B cell (primary cell): Measurements from ENCODE around the gene RNU1-2. TPM values are rescaled to one million over a fixed set of nuclear protein-coding genes. Genes with fewer than 3 reads are reported as not detected.
"Not testable (repeated sequence)": the region's sequence is repeated elsewhere in the genome, so short reads cannot be mapped to it uniquely, and the experiment has no call there.

Experiments used
- ATAC-seq: fragments of 200-7000 bp; cut with Tn5 transposase; one replicate; pipeline ENCODE4 v1.10.0; 2021; ENCODE audit warnings: low read depth, mild to moderate bottlenecking, moderate number of reproducible peaks, moderate library complexity
- CTCF ChIA-PET: fragments of 350-600 bp; sonication (Branson Sonifier 250); formaldehyde crosslinking; loops from one replicate; lab custom pipeline; 2021; ENCODE audit warnings: antibody characterized with exemption, inconsistent platforms; lab: Charles Lee
- POLR2A ChIA-PET: fragments of 350-600 bp; sonication (Branson Sonifier 250); formaldehyde crosslinking; loops from one replicate; lab custom pipeline; 2021; ENCODE audit warnings: antibody characterized with exemption; lab: Charles Lee
- DNase-seq: peaks from one replicate; pipeline ENCODE4 v3.0.0; 2013
- H2AFZ ChIP-seq: 2 replicates; pipeline ENCODE4 v1.6.1; 2012; ENCODE audit warnings: mild to moderate bottlenecking, low read depth, low read length; ENCODE audit not compliant: insufficient read depth, poor library complexity, severe bottlenecking
- H3K27ac ChIP-seq, 2 donors: 1 replicate in 1 of 2; 2 replicates in 1 of 2; pipeline ENCODE4 v1.5.1; 2012 to 2013; ENCODE audit warnings: low read length in 2 of 2, mild to moderate bottlenecking in 2 of 2, moderate library complexity in 1 of 2
- H3K27me3 ChIP-seq, 4 experiments: fragments of 200-600 bp in 1 of 4; sonication (generic) in 1 of 4; replicated peaks in 1 of 4; 1 replicate in 2 of 4; 2 replicates in 2 of 4; pipeline versions ENCODE4 v1.6.1 to v1.7.0; 2013 to 2016; ENCODE audit warnings: low read length in 3 of 4, mild to moderate bottlenecking in 2 of 4, mixed read lengths in 1 of 4, moderate library complexity in 1 of 4; ENCODE audit not compliant: insufficient read depth in 4 of 4, control insufficient read depth in 3 of 4; ENCODE audit errors: control extremely low read depth in 1 of 4
- H3K36me3 ChIP-seq, 2 experiments: replicated peaks in 1 of 2; 1 replicate in 1 of 2; 2 replicates in 1 of 2; pipeline versions ENCODE4 v1.6.1 to v1.7.1; 2013; ENCODE audit warnings: low read length in 1 of 2; ENCODE audit not compliant: insufficient read depth in 2 of 2, control insufficient read depth in 1 of 2; ENCODE audit errors: control extremely low read depth in 1 of 2, extremely low read depth in 1 of 2
- H3K4me1 ChIP-seq, 2 donors: fragments of 200-600 bp in 1 of 2; sonication (generic) in 1 of 2; 1 replicate in 1 of 2; 2 replicates in 1 of 2; pipeline versions ENCODE4 v1.5.1 to v1.6.1; 2013 to 2017; ENCODE audit warnings: low read length in 2 of 2; ENCODE audit not compliant: control insufficient read depth in 2 of 2, insufficient read depth in 2 of 2
- H3K4me2 ChIP-seq: replicated peaks from 2 replicates; pipeline ENCODE3; 2012; ENCODE audit warnings: mild to moderate bottlenecking, low read depth, low read length; ENCODE audit not compliant: poor library complexity, severe bottlenecking
- H3K4me3 ChIP-seq, 5 experiments: fragments of 200-600 bp in 1 of 5; sonication (generic) in 1 of 5; 1 replicate in 3 of 5; 2 replicates in 2 of 5; pipeline versions ENCODE4 v1.5.1 to v1.7.0; 2011 to 2016; ENCODE audit warnings: low read length in 4 of 5, mild to moderate bottlenecking in 4 of 5, low read depth in 2 of 5, control low read depth in 1 of 5, moderate library complexity in 1 of 5; ENCODE audit not compliant: insufficient read depth in 1 of 5; ENCODE audit errors: control extremely low read depth in 1 of 5, extremely low read depth in 1 of 5
- H3K79me2 ChIP-seq: fragments of 200-600 bp; sonication (generic); one replicate; pipeline ENCODE4 v1.6.0; 2016; ENCODE audit warnings: low read length; ENCODE audit not compliant: control insufficient read depth, insufficient read depth
- H3K9ac ChIP-seq: fragments of 200-600 bp; sonication (generic); 2 replicates; pipeline ENCODE4 v1.6.1; 2017; ENCODE audit warnings: mild to moderate bottlenecking, low read length, moderate library complexity
- H3K9me3 ChIP-seq, 3 donors: one replicate each; pipeline versions ENCODE4 v1.6.1 to v1.7.1; 2013; ENCODE audit warnings: low read length in 2 of 3; ENCODE audit not compliant: control insufficient read depth in 2 of 3, insufficient read depth in 1 of 3; ENCODE audit errors: control extremely low read depth in 1 of 3
- H4K20me1 ChIP-seq: 2 replicates; pipeline ENCODE4 v1.6.0; 2012; ENCODE audit warnings: mild to moderate bottlenecking, low read length; ENCODE audit not compliant: insufficient read depth, control insufficient read depth, poor library complexity, severe bottlenecking
- H3K27ac Mint-ChIP-seq: one replicate; pipeline ENCODE4 v1.8.0; 2021; ENCODE audit warnings: mixed read lengths
- H3K27me3 Mint-ChIP-seq: one replicate; pipeline ENCODE4 v1.8.0; 2021; ENCODE audit warnings: mixed read lengths
- H3K4me1 Mint-ChIP-seq: one replicate; pipeline ENCODE4 v1.8.0; 2021; ENCODE audit warnings: mixed read lengths
- H3K4me3 Mint-ChIP-seq: one replicate; pipeline ENCODE4 v1.8.0; 2021; ENCODE audit warnings: mixed read lengths
- H3K9me3 Mint-ChIP-seq: one replicate; pipeline ENCODE4 v1.8.0; 2022; ENCODE audit warnings: mixed read lengths; ENCODE audit not compliant: insufficient read depth
- WGBS: methylation state at CpG from one replicate; pipeline ENCODE4 v1.1.5; 2013; ENCODE audit warnings: missing lambda C conversion rate; ENCODE audit not compliant: insufficient coverage; 5-methylcytosine and 5-hydroxymethylcytosine counted together
- intact Hi-C: fragments of 100-400 bp; cut with micrococcal nuclease; formaldehyde crosslinking; loops from one replicate; pipeline ENCODE4 v1.10.0; 2022
- polyA plus RNA-seq: library from polyadenylated mRNA; depleted of rRNA; stranded (reverse); fragments of >200 nt; gene quantifications from 2 replicates; pipeline ENCODE4 v1.2.3, GENCODE V29; 2012
- total RNA-seq, 2 donors: library from RNA; stranded (reverse); fragments of 120-200 nt in 1 of 2; gene quantifications; 1 replicate in 1 of 2; 2 replicates in 1 of 2; pipeline versions ENCODE4 v1.2.3 to v1.2.4, GENCODE V29; 2013 to 2022

RNU1-2 gene
- total and polyA plus RNA-seq, 2 donors (not counting 1 experiment from before 2014, with no cell fraction given), result 4,377 TPM; not detected in 1

GRCh38 chr1:16866926-16867707, 28.7 kb upstream of the RNU1-2 start:
- H3K9me3 Mint-ChIP-seq, H3K4me2 ChIP-seq, H4K20me1 ChIP-seq, H3K4me1 Mint-ChIP-seq, H3K27ac Mint-ChIP-seq, H3K36me3 ChIP-seq, H3K27me3 ChIP-seq, H3K9ac ChIP-seq, H2AFZ ChIP-seq, H3K79me2 ChIP-seq, H3K9me3 ChIP-seq, intact Hi-C loops, POLR2A ChIA-PET, H3K4me3 ChIP-seq, H3K27me3 Mint-ChIP-seq, H3K27ac ChIP-seq, CTCF ChIA-PET, H3K4me1 ChIP-seq: not testable (repeated sequence)
- peak overlapping the region; percentile 17 for H3K4me3 Mint-ChIP-seq
- WGBS, result no CpG with 5 or more reads among the region's 6 CpGs
- ATAC-seq (peak; percentile 53), DNase-seq (peak; percentile 71)

GRCh38 chr1:16868787-16869186, 27.0 kb upstream of the RNU1-2 start:
- H3K27me3 Mint-ChIP-seq, intact Hi-C loops, H3K27ac ChIP-seq, H4K20me1 ChIP-seq, H3K4me3 Mint-ChIP-seq, POLR2A ChIA-PET, H3K4me3 ChIP-seq, H3K9me3 Mint-ChIP-seq, ATAC-seq, H2AFZ ChIP-seq, H3K9ac ChIP-seq, H3K9me3 ChIP-seq, CTCF ChIA-PET, H3K4me2 ChIP-seq, H3K36me3 ChIP-seq, DNase-seq, H3K79me2 ChIP-seq: not testable (repeated sequence)
- H3K27ac Mint-ChIP-seq, result peak overlapping the region; percentile 39
- peaks cover 0 to 11% (median 3%) of the 10 kb centered on the region in 4 experiments for H3K27me3 ChIP-seq
- peaks cover 15% of the 10 kb centered on the region for H3K4me1 Mint-ChIP-seq
- WGBS, result 92% methylated on average over 2 of the region's 6 CpGs
- peaks cover 4 to 17% of the 10 kb centered on the region in 2 donors for H3K4me1 ChIP-seq

GRCh38 chr1:16869996-16870395, 25.8 kb upstream of the RNU1-2 start:
- no CpG with 5 or more reads among the region's 7 CpGs for WGBS
- H3K9me3 ChIP-seq, H3K9me3 Mint-ChIP-seq, intact Hi-C loops, H3K27me3 Mint-ChIP-seq, H3K9ac ChIP-seq, H3K27ac ChIP-seq, H3K4me2 ChIP-seq, H3K36me3 ChIP-seq, POLR2A ChIA-PET, DNase-seq, H3K27ac Mint-ChIP-seq, H3K4me3 ChIP-seq, H3K79me2 ChIP-seq, H3K4me3 Mint-ChIP-seq, ATAC-seq, CTCF ChIA-PET, H2AFZ ChIP-seq, H4K20me1 ChIP-seq: not testable (repeated sequence)
- peaks cover 16% of the 10 kb centered on the region for H3K4me1 Mint-ChIP-seq
- peaks cover 4 to 17% of the 10 kb centered on the region in 2 donors for H3K4me1 ChIP-seq
- peaks cover 0 to 11% (median 3%) of the 10 kb centered on the region in 4 experiments for H3K27me3 ChIP-seq

GRCh38 chr1:16871171-16871570, 24.6 kb upstream of the RNU1-2 start:
- H3K27ac Mint-ChIP-seq, H3K9me3 ChIP-seq, H2AFZ ChIP-seq, H3K36me3 ChIP-seq, H3K27ac ChIP-seq, H3K4me2 ChIP-seq, H3K79me2 ChIP-seq, H3K9me3 Mint-ChIP-seq, H3K9ac ChIP-seq, POLR2A ChIA-PET, ATAC-seq, H3K4me3 ChIP-seq, intact Hi-C loops, H4K20me1 ChIP-seq, DNase-seq, CTCF ChIA-PET, H3K4me3 Mint-ChIP-seq: not testable (repeated sequence)
- H3K4me1 ChIP-seq, result peaks cover 4 to 17% of the 10 kb centered on the region in 2 donors
- 94% methylated on average over 12 of the region's 23 CpGs for WGBS
- H3K4me1 Mint-ChIP-seq, result peaks cover 16% of the 10 kb centered on the region
- peaks cover 0 to 16% (median 9%) of the 10 kb centered on the region in 4 experiments for H3K27me3 ChIP-seq
- peaks cover 12% of the 10 kb centered on the region for H3K27me3 Mint-ChIP-seq
